IPS-20b (cell line): ENCODE data around the gene YWHAQ.
"Not testable (repeated sequence)": the region's sequence is repeated elsewhere in the genome, so short reads cannot be mapped to it uniquely, and the experiment has no call there.

Source experiments
- H3K27ac ChIP-seq: one replicate; pipeline ENCODE4 v1.5.1; 2013; ENCODE audit warnings: low read length
- H3K27me3 ChIP-seq: 2 replicates; pipeline ENCODE4 v1.6.1; 2013; ENCODE audit warnings: mild to moderate bottlenecking, low read length, inconsistent platforms; ENCODE audit not compliant: insufficient read depth
- H3K36me3 ChIP-seq: 2 replicates; pipeline ENCODE4 v1.6.1; 2013; ENCODE audit warnings: low read depth, mild to moderate bottlenecking, inconsistent platforms, low read length, moderate library complexity; ENCODE audit not compliant: insufficient read depth
- H3K4me1 ChIP-seq: 2 replicates; pipeline ENCODE4 v1.6.1; 2013; ENCODE audit warnings: mild to moderate bottlenecking, control low read depth, inconsistent platforms, low read length, moderate library complexity; ENCODE audit not compliant: insufficient read depth
- H3K4me3 ChIP-seq: 2 replicates; pipeline ENCODE4 v1.5.1; 2013; ENCODE audit warnings: mild to moderate bottlenecking, low read length, inconsistent platforms
- H3K9ac ChIP-seq: 2 replicates; pipeline ENCODE4 v1.6.1; 2013; ENCODE audit warnings: low read depth, mild to moderate bottlenecking, inconsistent platforms, low read length, moderate library complexity
- H3K9me3 ChIP-seq: 2 replicates; pipeline ENCODE4 v1.6.1; 2013; ENCODE audit warnings: mild to moderate bottlenecking, low read depth, low read length, inconsistent platforms; ENCODE audit not compliant: insufficient read depth

YWHAQ gene

GRCh38 chr2:9627310-9627709, 3.5 kb downstream of the YWHAQ start:
- H3K9ac ChIP-seq, result peak overlapping the region; percentile 46; the same call in 1 of the 2 replicates

DNA sequence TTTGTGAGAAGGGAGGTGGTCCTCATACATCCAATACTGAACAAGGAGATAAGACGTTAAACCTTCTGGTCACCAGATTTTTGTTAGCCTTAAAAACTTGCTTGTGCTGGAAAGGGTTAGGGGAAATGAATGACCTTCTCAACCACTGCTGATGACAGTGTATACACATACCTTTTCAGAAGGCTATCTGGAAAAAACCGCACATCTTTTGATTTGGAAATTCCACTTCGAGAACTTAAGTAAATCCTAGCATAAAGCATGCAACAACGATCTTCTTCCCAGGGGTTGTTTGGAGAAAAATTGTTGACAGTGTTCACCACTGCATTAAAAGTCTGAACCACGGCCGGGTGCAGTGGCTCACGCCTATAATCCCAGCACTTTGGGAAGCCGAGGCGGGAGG, 7.6 kb downstream of the YWHAQ start:
- Histone ChIP-seq H3K27me3 (no peaks in the 10 kb centered on the region), H3K9ac (no peak overlapping the region), H3K27ac (no peak overlapping the region), H3K4me1 (peaks cover 11% of the 10 kb centered on the region; the same call in 1 of the 2 replicates), H3K4me3 (no peak overlapping the region), H3K9me3 (no peaks in the 10 kb centered on the region), H3K36me3 (peaks cover 43% of the 10 kb centered on the region)

More at GRCh38 chr2:9627310-9627709, 3.5 kb downstream of the YWHAQ start:
- H3K36me3 ChIP-seq, result peaks cover 59% of the 10 kb centered on the region
- peaks cover 12% of the 10 kb centered on the region; the same call in 1 of the 2 replicates for H3K4me1 ChIP-seq
- peaks cover 11% of the 10 kb centered on the region; the same call in 1 of the 2 replicates for H3K27me3 ChIP-seq
- H3K4me3 ChIP-seq, result peak overlapping the region; percentile 98
- no peaks in the 10 kb centered on the region for H3K9me3 ChIP-seq
- no peak overlapping the region for H3K27ac ChIP-seq

GRCh38 chr2:9621655-9622054, 9.1 kb downstream of the YWHAQ start:
- H3K4me3 ChIP-seq, H3K9me3 ChIP-seq, H3K4me1 ChIP-seq, H3K27ac ChIP-seq, H3K27me3 ChIP-seq, H3K9ac ChIP-seq: not testable (repeated sequence)
- H3K36me3 ChIP-seq, result peaks cover 36% of the 10 kb centered on the region

GRCh38 chr2:9618410-9618809, 12.4 kb downstream of the YWHAQ start:
- Histone ChIP-seq H3K9me3 (no peaks in the 10 kb centered on the region), H3K9ac (no peak overlapping the region), H3K27me3 (no peaks in the 10 kb centered on the region), H3K4me1 (peaks cover 9% of the 10 kb centered on the region; the same call in 1 of the 2 replicates), H3K27ac (no peak overlapping the region), H3K4me3 (no peak overlapping the region), H3K36me3 (peaks cover 17% of the 10 kb centered on the region)

DNA sequence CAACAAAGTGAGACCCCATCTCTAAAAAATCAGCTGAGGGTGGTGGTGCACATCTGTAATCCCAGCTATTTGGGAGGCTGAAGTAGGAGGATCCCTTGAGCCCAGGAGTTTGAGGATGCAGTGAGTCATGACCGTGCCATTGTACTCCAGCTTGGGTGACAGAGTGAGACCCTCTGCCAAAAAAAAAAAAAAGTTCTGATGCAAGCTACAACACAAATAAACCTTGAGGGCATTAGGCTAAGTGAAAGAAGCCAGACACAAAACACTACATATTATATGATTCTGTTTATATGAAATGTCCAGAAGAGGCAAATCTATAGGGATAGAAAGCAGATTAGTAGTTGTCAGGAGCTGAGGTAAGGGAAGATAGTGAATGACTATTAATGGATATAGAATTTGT, 13.0 kb downstream of the YWHAQ start:
- Histone ChIP-seq H3K4me3 (no peak overlapping the region), H3K27me3 (no peaks in the 10 kb centered on the region), H3K36me3 (peaks cover 10% of the 10 kb centered on the region), H3K4me1 (peaks cover 9% of the 10 kb centered on the region; the same call in 1 of the 2 replicates), H3K27ac (no peak overlapping the region), H3K9me3 (no peaks in the 10 kb centered on the region), H3K9ac (no peak overlapping the region)

DNA sequence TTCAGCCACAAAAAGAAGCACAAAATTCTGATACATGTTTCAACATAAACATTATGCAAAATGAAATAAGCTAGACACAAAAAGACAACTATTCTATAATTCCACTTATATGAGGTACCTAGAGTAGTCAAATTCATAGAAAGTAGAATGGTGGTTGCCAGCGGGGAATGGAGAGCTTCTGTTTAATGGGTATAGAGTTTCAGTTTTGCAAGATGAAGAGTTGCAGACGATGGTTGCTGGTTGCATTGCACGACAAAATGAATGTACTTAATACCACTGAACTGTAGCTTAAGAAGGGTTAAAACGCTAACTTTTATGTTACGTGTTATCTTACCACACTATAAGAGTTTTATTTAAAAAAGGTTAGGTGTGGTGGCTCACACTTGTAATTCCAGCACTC, 13.5 kb downstream of the YWHAQ start:
- Histone ChIP-seq H3K36me3 (peaks cover 9% of the 10 kb centered on the region), H3K9ac (no peak overlapping the region), H3K4me1 (peaks cover 13% of the 10 kb centered on the region; the same call in 1 of the 2 replicates), H3K9me3 (no peaks in the 10 kb centered on the region), H3K4me3 (no peak overlapping the region), H3K27ac (no peak overlapping the region), H3K27me3 (no peaks in the 10 kb centered on the region)

DNA sequence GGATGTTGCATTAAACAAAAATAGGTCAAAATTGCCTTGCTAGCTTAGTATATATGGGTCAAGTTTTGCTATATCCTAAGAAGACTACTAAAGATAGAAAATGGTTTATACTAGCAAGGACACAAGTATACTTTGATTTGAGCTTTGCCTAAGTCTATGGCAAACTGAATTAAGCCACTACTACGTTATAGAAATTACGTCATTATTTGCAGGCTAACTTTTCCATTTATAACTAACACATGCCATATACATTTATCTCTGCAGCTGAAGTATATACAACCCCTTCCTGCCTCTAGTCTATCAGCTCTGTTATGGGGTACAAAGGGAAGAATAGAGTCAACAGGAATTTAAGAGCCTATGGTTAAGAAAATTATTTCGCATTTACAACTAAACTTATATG, 16.2 kb downstream of the YWHAQ start:
- Histone ChIP-seq H3K36me3 (peaks cover 18% of the 10 kb centered on the region), H3K9me3 (no peaks in the 10 kb centered on the region), H3K4me1 (peaks cover 12% of the 10 kb centered on the region), H3K27me3 (no peaks in the 10 kb centered on the region), H3K27ac (no peak overlapping the region), H3K4me3 (no peak overlapping the region), H3K9ac (no peak overlapping the region)

GRCh38 chr2:9613291-9613690, 17.5 kb downstream of the YWHAQ start:
- Histone ChIP-seq H3K36me3 (peaks cover 18% of the 10 kb centered on the region), H3K4me1 (peaks cover 12% of the 10 kb centered on the region), H3K27ac (no peak overlapping the region), H3K9me3 (no peaks in the 10 kb centered on the region), H3K9ac (no peak overlapping the region), H3K4me3 (no peak overlapping the region), H3K27me3 (no peaks in the 10 kb centered on the region)

GRCh38 chr2:9611549-9611912, 19.3 kb downstream of the YWHAQ start:
- not testable (repeated sequence) for H3K27me3 ChIP-seq, H3K4me3 ChIP-seq, H3K27ac ChIP-seq, H3K9ac ChIP-seq, H3K36me3 ChIP-seq, H3K9me3 ChIP-seq
- H3K4me1 ChIP-seq, result peaks cover 12% of the 10 kb centered on the region

DNA sequence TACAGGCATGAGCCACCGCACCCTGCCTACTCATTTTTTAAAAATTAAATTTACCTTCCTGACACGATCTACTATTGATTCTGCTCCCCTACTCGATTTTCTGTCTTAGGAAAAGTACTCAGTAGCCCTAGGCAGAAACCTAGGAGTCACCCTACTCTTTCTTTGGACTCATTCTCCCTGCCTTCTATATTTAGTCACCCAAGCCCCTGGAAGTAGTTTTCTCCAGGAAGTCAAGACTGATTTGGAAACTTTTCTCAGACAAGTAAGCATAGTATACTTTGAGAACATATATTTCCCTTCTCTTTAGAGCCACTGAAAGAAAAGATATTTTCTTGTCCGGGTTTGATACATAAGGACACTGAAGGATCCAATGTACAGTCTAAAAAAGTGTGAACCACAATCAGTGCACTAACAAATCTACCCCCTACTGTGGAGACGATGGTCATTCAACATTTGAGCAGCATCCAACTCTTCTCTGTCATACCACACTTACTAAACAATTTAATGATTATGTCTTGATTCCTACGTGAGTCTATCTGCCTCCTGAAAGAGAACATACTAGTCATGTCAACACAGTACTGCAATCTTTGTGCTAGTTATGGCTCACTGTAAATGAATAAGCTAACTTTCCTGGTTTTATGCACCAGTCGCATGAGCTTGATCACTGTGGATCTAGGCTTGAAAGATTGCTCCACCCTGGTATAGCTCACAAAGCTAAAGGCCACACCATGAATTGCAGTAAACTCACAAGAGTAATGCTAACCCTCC, 19.8 kb downstream of the YWHAQ start:
- H3K27ac ChIP-seq, result no peak overlapping the region

GRCh38 chr2:9608491-9608890, 22.3 kb downstream of the YWHAQ start:
- H3K9me3 ChIP-seq, H3K4me3 ChIP-seq, H3K27ac ChIP-seq: not testable (repeated sequence)

More for the DNA sequence above, 19.8 kb downstream of the YWHAQ start:
- H3K4me1 ChIP-seq, result peaks cover 12% of the 10 kb centered on the region
- no peaks in the 10 kb centered on the region for H3K27me3 ChIP-seq
- H3K36me3 ChIP-seq, result peaks cover 10% of the 10 kb centered on the region; the same call in 1 of the 2 replicates
- H3K4me3 ChIP-seq, result no peak overlapping the region
- H3K9ac ChIP-seq, result no peak overlapping the region
- H3K9me3 ChIP-seq, result no peaks in the 10 kb centered on the region

DNA sequence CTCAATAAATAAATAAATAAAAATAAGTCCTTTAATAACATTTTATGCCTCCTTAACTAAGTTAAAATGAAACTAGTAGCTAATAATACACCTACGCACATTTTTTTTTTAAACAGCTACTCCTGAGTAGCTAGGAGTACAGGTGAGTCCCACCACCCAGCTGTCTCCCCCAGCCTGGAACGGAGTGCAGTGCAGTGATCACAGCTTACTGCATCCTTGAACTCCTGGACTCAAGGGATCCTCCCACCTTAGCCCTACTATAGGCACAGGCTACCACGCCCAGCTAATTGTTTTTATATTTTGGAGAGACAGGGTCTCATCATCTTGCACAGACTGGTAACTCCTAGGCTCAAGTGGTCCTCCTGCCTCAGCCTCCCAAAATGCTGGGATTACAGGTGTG, 28.4 kb downstream of the YWHAQ start:
- Histone ChIP-seq H3K4me3 (no peak overlapping the region), H3K9ac (no peak overlapping the region), H3K9me3 (peaks cover 12% of the 10 kb centered on the region), H3K27ac (no peak overlapping the region), H3K36me3 (peaks cover 40% of the 10 kb centered on the region), H3K4me1 (no peaks in the 10 kb centered on the region), H3K27me3 (no peaks in the 10 kb centered on the region)

More at GRCh38 chr2:9608491-9608890, 22.3 kb downstream of the YWHAQ start:
- not testable (repeated sequence) for H3K36me3 ChIP-seq, H3K9ac ChIP-seq, H3K27me3 ChIP-seq, H3K4me1 ChIP-seq
